ENCODE data around the gene VWA5B2. TPM values are rescaled to one million over a fixed set of nuclear protein-coding genes. Genes with fewer than 3 reads are reported as not detected.

The VWA5B2 gene
- total and polyA plus RNA-seq, 9 of the 15 experiments (the other 6 are each of a cell fraction or from before 2014, with no cell fraction given) = 0.04 TPM; not detected in 8

DNA sequence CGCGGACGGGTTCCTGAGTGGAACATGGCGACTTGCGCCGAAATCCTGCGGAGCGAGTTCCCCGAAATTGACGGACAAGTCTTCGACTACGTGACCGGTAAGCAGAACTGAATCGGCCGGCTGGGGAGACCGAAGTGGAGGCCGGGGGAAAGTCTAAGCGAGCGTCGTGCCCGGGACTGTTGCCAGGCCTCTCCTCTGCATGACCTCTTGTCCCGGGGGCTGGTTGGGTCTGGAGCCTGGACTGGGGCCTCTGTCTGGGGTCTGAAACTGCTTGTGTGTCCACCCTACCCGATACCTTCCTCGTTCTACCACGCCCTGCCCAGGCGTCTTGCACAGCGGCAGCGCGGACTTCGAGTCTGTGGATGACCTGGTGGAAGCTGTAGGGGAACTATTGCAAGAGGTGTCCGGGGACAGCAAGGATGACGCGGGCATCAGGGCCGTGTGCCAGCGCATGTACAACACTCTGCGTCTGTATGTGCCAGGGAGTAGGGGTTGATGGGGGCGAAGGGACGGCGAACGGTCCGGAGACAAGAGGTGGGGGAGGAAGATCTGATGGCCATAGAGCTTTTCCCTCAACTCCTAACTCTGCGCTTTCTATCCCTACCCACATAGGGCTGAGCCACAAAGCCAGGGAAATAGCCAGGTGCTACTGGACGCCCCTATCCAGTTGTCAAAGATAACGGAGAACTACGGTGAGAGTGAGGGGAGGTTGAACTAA, 43.0 kb upstream of the VWA5B2 start, which contains the start of gene ABCF3 (continued):
- TF ChIP-seq, protein P1, sequence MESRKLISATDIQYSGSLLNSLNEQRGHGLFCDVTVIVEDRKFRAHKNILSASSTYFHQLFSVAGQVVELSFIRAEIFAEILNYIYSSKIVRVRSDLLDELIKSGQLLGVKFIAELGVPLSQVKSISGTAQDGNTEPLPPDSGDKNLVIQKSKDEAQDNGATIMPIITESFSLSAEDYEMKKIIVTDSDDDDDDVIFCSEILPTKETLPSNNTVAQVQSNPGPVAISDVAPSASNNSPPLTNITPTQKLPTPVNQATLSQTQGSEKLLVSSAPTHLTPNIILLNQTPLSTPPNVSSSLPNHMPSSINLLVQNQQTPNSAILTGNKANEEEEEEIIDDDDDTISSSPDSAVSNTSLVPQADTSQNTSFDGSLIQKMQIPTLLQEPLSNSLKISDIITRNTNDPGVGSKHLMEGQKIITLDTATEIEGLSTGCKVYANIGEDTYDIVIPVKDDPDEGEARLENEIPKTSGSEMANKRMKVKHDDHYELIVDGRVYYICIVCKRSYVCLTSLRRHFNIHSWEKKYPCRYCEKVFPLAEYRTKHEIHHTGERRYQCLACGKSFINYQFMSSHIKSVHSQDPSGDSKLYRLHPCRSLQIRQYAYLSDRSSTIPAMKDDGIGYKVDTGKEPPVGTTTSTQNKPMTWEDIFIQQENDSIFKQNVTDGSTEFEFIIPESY (CRISPR knock-in tag; IDR thresholded peaks at IDR 0.05) = peak; percentile 45; the same call in 1 of the 2 replicates
- TF ChIP-seq TAF7 (tag; IDR thresholded peaks at IDR 0.05) = peak; percentile 78

DNA sequence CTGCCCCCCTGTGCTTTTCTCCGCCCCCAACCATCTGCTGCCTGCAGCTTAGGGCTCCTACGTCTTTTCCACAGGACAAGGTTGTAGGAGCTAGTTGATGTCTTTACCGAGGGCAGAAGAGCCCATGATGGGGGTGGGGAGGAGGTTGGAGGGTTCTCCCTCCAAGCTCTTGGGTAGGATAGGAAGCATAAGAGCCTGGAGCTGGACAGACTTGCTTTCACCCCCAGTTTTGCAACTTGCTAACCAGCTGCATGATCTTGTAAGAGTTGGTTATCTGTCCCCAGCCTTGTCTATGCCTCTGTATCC, 42.5 kb upstream of the VWA5B2 start:
- H3K9ac ChIP-seq (ENCODE audit: insufficient read depth in 1 of 2, low read depth in 2 of 2, low read length in 2 of 2) = peak overlapping the region; percentile 89 to 94; a peak in 3 of 4 replicates
- peak in 1 of 4 experiments; percentile 40 for DNase-seq (ENCODE audit: extremely low read depth in 1 of 4, low spot score in 3 of 4)
- H3K4me3 ChIP-seq = peak overlapping the region; percentile 92
- H3K9me1 ChIP-seq (ENCODE audit: control insufficient read depth, insufficient read depth, low read length) = peaks cover 4% of the 10 kb centered on the region
- FAIRE-seq = no peak
- 3% methylated on average over 3 of the region's 3 CpGs for WGBS (ENCODE audit: insufficient coverage, low coverage, missing lambda C conversion rate)
- no peaks in the 10 kb centered on the region for H3K27me3 ChIP-seq (ENCODE audit: control insufficient read depth in 2 of 2, insufficient read depth in 2 of 2, low read length in 2 of 2)
- H4K20me1 ChIP-seq (replicated peaks; ENCODE audit: control insufficient read depth, insufficient read depth, low read length) = 0 out of 2 replicates have a peak, but pooled peaks cover 1% of the 10 kb centered on the region
- no TSS peak for BruUV-seq (replicated peaks)
- peak overlapping the region; percentile 84; the same call in 2 of the 3 replicates for H3K27ac ChIP-seq (ENCODE audit: extremely low read depth, low read depth, low read length)
- peaks cover 83% of the 10 kb centered on the region for H3K36me3 ChIP-seq (ENCODE audit: control insufficient read depth, insufficient read depth, low read length)
- peaks cover 31% of the 10 kb centered on the region for H3K79me2 ChIP-seq (ENCODE audit: control insufficient read depth, insufficient read depth, low read length)
- peaks cover 17 to 32% of the 10 kb centered on the region in 2 experiments for H3K4me1 ChIP-seq (replicated peaks in 1 of 2; ENCODE audit: control insufficient read depth in 2 of 2, insufficient read depth in 2 of 2, low read length in 2 of 2)
- H2AFZ ChIP-seq (ENCODE audit: low read depth, low read length) = no peak overlapping the region
- in situ Hi-C loops (cut with MboI) = no loop called here
- no peaks in the 10 kb centered on the region for H3K9me3 ChIP-seq (replicated peaks; ENCODE audit: control insufficient read depth, insufficient read depth, low read depth, low read length)
- POLR2A ChIA-PET = interaction anchor here (0.6 to 3.5 kb wide), 7 partner anchors 10 to 282 kb away, joined by 3 to 20 read pairs (median 4); no protein-coding TSS in a partner anchor
- ATAC-seq = no peak
- peak overlapping the region; percentile 100 for H3K4me2 ChIP-seq (ENCODE audit: insufficient read depth, low read length)
- CTCF ChIA-PET (ENCODE audit: low intra/inter-chr PET ratio) = interaction anchor here (0.5 kb wide), 1 partner anchor 291 kb away, joined by 3 read pairs; no protein-coding TSS in a partner anchor
- intact Hi-C loops (cut with micrococcal nuclease) = no loop called here
- TF ChIP-seq BRCA1 (IDR thresholded peaks at IDR 0.05) (no peak), BRCA1 (CRISPR knock-in tag; IDR thresholded peaks at IDR 0.05) (no peak)
- TF ChIP-seq, protein P2, sequence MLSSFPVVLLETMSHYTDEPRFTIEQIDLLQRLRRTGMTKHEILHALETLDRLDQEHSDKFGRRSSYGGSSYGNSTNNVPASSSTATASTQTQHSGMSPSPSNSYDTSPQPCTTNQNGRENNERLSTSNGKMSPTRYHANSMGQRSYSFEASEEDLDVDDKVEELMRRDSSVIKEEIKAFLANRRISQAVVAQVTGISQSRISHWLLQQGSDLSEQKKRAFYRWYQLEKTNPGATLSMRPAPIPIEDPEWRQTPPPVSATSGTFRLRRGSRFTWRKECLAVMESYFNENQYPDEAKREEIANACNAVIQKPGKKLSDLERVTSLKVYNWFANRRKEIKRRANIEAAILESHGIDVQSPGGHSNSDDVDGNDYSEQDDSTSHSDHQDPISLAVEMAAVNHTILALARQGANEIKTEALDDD (IDR thresholded peaks at IDR 0.05) = 0 out of 2 replicates have a peak, but pooled peaks have one; percentile 40
- TF ChIP-seq, protein P3, sequence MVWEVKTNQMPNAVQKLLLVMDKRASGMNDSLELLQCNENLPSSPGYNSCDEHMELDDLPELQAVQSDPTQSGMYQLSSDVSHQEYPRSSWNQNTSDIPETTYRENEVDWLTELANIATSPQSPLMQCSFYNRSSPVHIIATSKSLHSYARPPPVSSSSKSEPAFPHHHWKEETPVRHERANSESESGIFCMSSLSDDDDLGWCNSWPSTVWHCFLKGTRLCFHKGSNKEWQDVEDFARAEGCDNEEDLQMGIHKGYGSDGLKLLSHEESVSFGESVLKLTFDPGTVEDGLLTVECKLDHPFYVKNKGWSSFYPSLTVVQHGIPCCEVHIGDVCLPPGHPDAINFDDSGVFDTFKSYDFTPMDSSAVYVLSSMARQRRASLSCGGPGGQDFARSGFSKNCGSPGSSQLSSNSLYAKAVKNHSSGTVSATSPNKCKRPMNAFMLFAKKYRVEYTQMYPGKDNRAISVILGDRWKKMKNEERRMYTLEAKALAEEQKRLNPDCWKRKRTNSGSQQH (CRISPR knock-in tag; IDR thresholded peaks at IDR 0.05) = no peak

All from K562 (cell line).